Stimulated activated CD4-positive, alpha-beta T cell treated with anti-CD3 and anti-CD28 coated beads, TNF-alpha, amount 100 ng/mL, for 1 hour (primary cell): ENCODE measurements around the gene ARL15.

Experiments
- DNase-seq, 3 donors: peaks; one replicate each; pipeline ENCODE4 v3.0.0-alpha.2; 2020; ENCODE audit warnings: low read depth in 3 of 3, low spot score in 1 of 3

The ARL15 gene

GRCh38 chr5:54254482-54255198 is 55.7 kb downstream of the ARL15 start:
- DNase-seq = no peak

- no peak for DNase-seq
Observed at GRCh38 chr5:54251981-54252380, 58.4 kb downstream of the ARL15 start.

- DNase-seq = no peak
Observed at GRCh38 chr5:54249210-54250028, 61.0 kb downstream of the ARL15 start.

- DNase-seq = no peak
Observed at GRCh38 chr5:54247226-54247625, 63.1 kb downstream of the ARL15 start.

GRCh38 chr5:54243483-54244080 is 66.8 kb downstream of the ARL15 start:
- DNase-seq = no peak

GRCh38 chr5:54242297-54242696 is 68.1 kb downstream of the ARL15 start:
- DNase-seq = no peak

- no peak for DNase-seq
Observed at GRCh38 chr5:54234304-54234933, 76.0 kb downstream of the ARL15 start.

GRCh38 chr5:54230936-54231685 is 79.3 kb downstream of the ARL15 start:
- no peak for DNase-seq

- peak; percentile 13 to 66 (median 22) for DNase-seq
Observed at GRCh38 chr5:54229041-54229780, 81.2 kb downstream of the ARL15 start.

GRCh38 chr5:54227759-54228158 is 82.6 kb downstream of the ARL15 start:
- no peak for DNase-seq

- no peak for DNase-seq
Observed at GRCh38 chr5:54227109-54227508, 83.3 kb downstream of the ARL15 start.

GRCh38 chr5:54226215-54226614 is 84.2 kb downstream of the ARL15 start:
- no peak for DNase-seq

GRCh38 chr5:54224103-54224826 is 86.1 kb downstream of the ARL15 start:
- no peak for DNase-seq

GRCh38 chr5:54222336-54222735 is 88.0 kb downstream of the ARL15 start:
- DNase-seq = no peak

GRCh38 chr5:54221135-54221534 is 89.2 kb downstream of the ARL15 start:
- DNase-seq = no peak

- DNase-seq = no peak
Observed at GRCh38 chr5:54220230-54221040, 89.9 kb downstream of the ARL15 start.

- DNase-seq = no peak
Observed at GRCh38 chr5:54217826-54218503, 92.4 kb downstream of the ARL15 start.

- no peak for DNase-seq
Observed at GRCh38 chr5:54215233-54215736, 95.1 kb downstream of the ARL15 start.
